ENCODE data around the gene MACROD2.

GRCh38 chr20:14299831-14300230 lies 304.5 kb downstream of the MACROD2 start:
- TF ChIP-seq CTCF (conservative IDR thresholded peaks at IDR 0.05; ENCODE audit: low read depth, low read length) (no peak), CEBPB (IDR thresholded peaks at IDR 0.05; ENCODE audit: low read depth, low read length) (no peak), POLR2A (IDR thresholded peaks at IDR 0.05; ENCODE audit: low read depth, low read length) (no peak), FOS (IDR thresholded peaks at IDR 0.05; ENCODE audit: low read depth, low read length) (no peak), RFX5 (IDR thresholded peaks at IDR 0.05; ENCODE audit: low read depth, low read length) (no peak), BHLHE40 (IDR thresholded peaks at IDR 0.05; ENCODE audit: low read depth, low read length) (no peak), RAD21 (IDR thresholded peaks at IDR 0.05; ENCODE audit: low read length) (no peak), SMC3 (IDR thresholded peaks at IDR 0.05; ENCODE audit: low read depth, low read length) (no peak), USF2 (IDR thresholded peaks at IDR 0.05; ENCODE audit: low read depth, low read length) (no peak)

Data from IMR-90 (cell line).